B cell (primary cell): Measurements from ENCODE around the gene EPX. TPM values are rescaled to one million over a fixed set of nuclear protein-coding genes. Genes with fewer than 3 reads are reported as not detected.

Experiments
- ATAC-seq: fragments of 200-7000 bp; cut with Tn5 transposase; one replicate; pipeline ENCODE4 v1.10.0; 2021; ENCODE audit warnings: low read depth, mild to moderate bottlenecking, moderate number of reproducible peaks, moderate library complexity
- CTCF ChIA-PET: fragments of 350-600 bp; sonication (Branson Sonifier 250); formaldehyde crosslinking; loops from one replicate; lab custom pipeline; 2021; ENCODE audit warnings: antibody characterized with exemption, inconsistent platforms; lab: Charles Lee
- POLR2A ChIA-PET: fragments of 350-600 bp; sonication (Branson Sonifier 250); formaldehyde crosslinking; loops from one replicate; lab custom pipeline; 2021; ENCODE audit warnings: antibody characterized with exemption; lab: Charles Lee
- DNase-seq: peaks from one replicate; pipeline ENCODE4 v3.0.0; 2013
- H2AFZ ChIP-seq: 2 replicates; pipeline ENCODE4 v1.6.1; 2012; ENCODE audit warnings: mild to moderate bottlenecking, low read depth, low read length; ENCODE audit not compliant: insufficient read depth, poor library complexity, severe bottlenecking
- H3K27ac ChIP-seq, 2 donors: 1 replicate in 1 of 2; 2 replicates in 1 of 2; pipeline ENCODE4 v1.5.1; 2012 to 2013; ENCODE audit warnings: low read length in 2 of 2, mild to moderate bottlenecking in 2 of 2, moderate library complexity in 1 of 2
- H3K27me3 ChIP-seq, 4 experiments: fragments of 200-600 bp in 1 of 4; sonication (generic) in 1 of 4; replicated peaks in 1 of 4; 1 replicate in 2 of 4; 2 replicates in 2 of 4; pipeline versions ENCODE4 v1.6.1 to v1.7.0; 2013 to 2016; ENCODE audit warnings: low read length in 3 of 4, mild to moderate bottlenecking in 2 of 4, mixed read lengths in 1 of 4, moderate library complexity in 1 of 4; ENCODE audit not compliant: insufficient read depth in 4 of 4, control insufficient read depth in 3 of 4; ENCODE audit errors: control extremely low read depth in 1 of 4
- H3K36me3 ChIP-seq, 2 experiments: replicated peaks in 1 of 2; 1 replicate in 1 of 2; 2 replicates in 1 of 2; pipeline versions ENCODE4 v1.6.1 to v1.7.1; 2013; ENCODE audit warnings: low read length in 1 of 2; ENCODE audit not compliant: insufficient read depth in 2 of 2, control insufficient read depth in 1 of 2; ENCODE audit errors: control extremely low read depth in 1 of 2, extremely low read depth in 1 of 2
- H3K4me1 ChIP-seq, 2 donors: fragments of 200-600 bp in 1 of 2; sonication (generic) in 1 of 2; 1 replicate in 1 of 2; 2 replicates in 1 of 2; pipeline versions ENCODE4 v1.5.1 to v1.6.1; 2013 to 2017; ENCODE audit warnings: low read length in 2 of 2; ENCODE audit not compliant: control insufficient read depth in 2 of 2, insufficient read depth in 2 of 2
- H3K4me2 ChIP-seq: replicated peaks from 2 replicates; pipeline ENCODE3; 2012; ENCODE audit warnings: mild to moderate bottlenecking, low read depth, low read length; ENCODE audit not compliant: poor library complexity, severe bottlenecking
- H3K4me3 ChIP-seq, 5 experiments: fragments of 200-600 bp in 1 of 5; sonication (generic) in 1 of 5; 1 replicate in 3 of 5; 2 replicates in 2 of 5; pipeline versions ENCODE4 v1.5.1 to v1.7.0; 2011 to 2016; ENCODE audit warnings: low read length in 4 of 5, mild to moderate bottlenecking in 4 of 5, low read depth in 2 of 5, control low read depth in 1 of 5, moderate library complexity in 1 of 5; ENCODE audit not compliant: insufficient read depth in 1 of 5; ENCODE audit errors: control extremely low read depth in 1 of 5, extremely low read depth in 1 of 5
- H3K79me2 ChIP-seq: fragments of 200-600 bp; sonication (generic); one replicate; pipeline ENCODE4 v1.6.0; 2016; ENCODE audit warnings: low read length; ENCODE audit not compliant: control insufficient read depth, insufficient read depth
- H3K9ac ChIP-seq: fragments of 200-600 bp; sonication (generic); 2 replicates; pipeline ENCODE4 v1.6.1; 2017; ENCODE audit warnings: mild to moderate bottlenecking, low read length, moderate library complexity
- H3K9me3 ChIP-seq, 3 donors: one replicate each; pipeline versions ENCODE4 v1.6.1 to v1.7.1; 2013; ENCODE audit warnings: low read length in 2 of 3; ENCODE audit not compliant: control insufficient read depth in 2 of 3, insufficient read depth in 1 of 3; ENCODE audit errors: control extremely low read depth in 1 of 3
- H4K20me1 ChIP-seq: 2 replicates; pipeline ENCODE4 v1.6.0; 2012; ENCODE audit warnings: mild to moderate bottlenecking, low read length; ENCODE audit not compliant: insufficient read depth, control insufficient read depth, poor library complexity, severe bottlenecking
- H3K27ac Mint-ChIP-seq: one replicate; pipeline ENCODE4 v1.8.0; 2021; ENCODE audit warnings: mixed read lengths
- H3K27me3 Mint-ChIP-seq: one replicate; pipeline ENCODE4 v1.8.0; 2021; ENCODE audit warnings: mixed read lengths
- H3K4me1 Mint-ChIP-seq: one replicate; pipeline ENCODE4 v1.8.0; 2021; ENCODE audit warnings: mixed read lengths
- H3K4me3 Mint-ChIP-seq: one replicate; pipeline ENCODE4 v1.8.0; 2021; ENCODE audit warnings: mixed read lengths
- H3K9me3 Mint-ChIP-seq: one replicate; pipeline ENCODE4 v1.8.0; 2022; ENCODE audit warnings: mixed read lengths; ENCODE audit not compliant: insufficient read depth
- CTCF ChIP-seq: fragments of 200-600 bp; IDR thresholded peaks from one replicate; pipeline ENCODE4 v1.8.0; 2022; ENCODE audit warnings: antibody characterized with exemption, mild to moderate bottlenecking
- EZH2 ChIP-seq: IDR thresholded peaks from 2 replicates; pipeline ENCODE4 v1.6.1; 2012; ENCODE audit warnings: borderline replicate concordance, low read depth, mild to moderate bottlenecking, moderate library complexity, low read length; ENCODE audit not compliant: insufficient read depth, poor library complexity, severe bottlenecking
- WGBS: methylation state at CpG from one replicate; pipeline ENCODE4 v1.1.5; 2013; ENCODE audit warnings: missing lambda C conversion rate; ENCODE audit not compliant: insufficient coverage; 5-methylcytosine and 5-hydroxymethylcytosine counted together
- intact Hi-C: fragments of 100-400 bp; cut with micrococcal nuclease; formaldehyde crosslinking; loops from one replicate; pipeline ENCODE4 v1.10.0; 2022
- polyA plus RNA-seq: library from polyadenylated mRNA; depleted of rRNA; stranded (reverse); fragments of >200 nt; gene quantifications from 2 replicates; pipeline ENCODE4 v1.2.3, GENCODE V29; 2012
- total RNA-seq, 2 donors: library from RNA; stranded (reverse); fragments of 120-200 nt in 1 of 2; gene quantifications; 1 replicate in 1 of 2; 2 replicates in 1 of 2; pipeline versions ENCODE4 v1.2.3 to v1.2.4, GENCODE V29; 2013 to 2022

EPX gene
- total and polyA plus RNA-seq, 2 donors (not counting 1 experiment from before 2014, with no cell fraction given), result not detected

GRCh38 chr17:58245428-58246103 lies 53.0 kb downstream of the EPX start:
- no peak overlapping the region for H3K9ac ChIP-seq
- intact Hi-C loops, result no loop called here

More at GRCh38 chr17:58245428-58246103, 53.0 kb downstream of the EPX start:
- Histone ChIP-seq H3K4me3 (no peak overlapping the region), H4K20me1 (no peaks in the 10 kb centered on the region), H3K9me3 (peaks cover 0 to 3% (median 0%) of the 10 kb centered on the region in 3 donors), H3K4me1 (peaks cover 14 to 18% of the 10 kb centered on the region in 2 donors), H3K4me2 (no peak overlapping the region), H3K27ac (no peak overlapping the region), H3K27me3 (peaks cover 0 to 50% (median 14%) of the 10 kb centered on the region in 4 experiments), H3K79me2 (no peaks in the 10 kb centered on the region), H3K36me3 (no peaks in the 10 kb centered on the region), H2AFZ (no peak overlapping the region)
- ATAC-seq (no peak), DNase-seq (no peak)
- CTCF ChIA-PET, result no interaction called here
- H3K27ac Mint-ChIP-seq, result no peak overlapping the region
- TF ChIP-seq CTCF (no peak), EZH2 (no peak)
- peaks cover 35% of the 10 kb centered on the region for H3K27me3 Mint-ChIP-seq
- peaks cover 19% of the 10 kb centered on the region for H3K4me1 Mint-ChIP-seq
- H3K4me3 Mint-ChIP-seq, result no peak overlapping the region
- POLR2A ChIA-PET, result no interaction called here
- H3K9me3 Mint-ChIP-seq, result no peaks in the 10 kb centered on the region
- 90% methylated on average over 7 of the region's 10 CpGs for WGBS
